Measurements from ENCODE around the gene KRT75. TPM values are rescaled to one million over a fixed set of nuclear protein-coding genes. Genes with fewer than 3 reads are reported as not detected.

The KRT75 gene
- total RNA-seq, 1 donor from 2014 or later: not detected

GRCh38 chr12:52445876-52446275 is 11.7 kb upstream of the KRT75 start:
- no peaks in the 10 kb centered on the region for H3K9me3 Mint-ChIP-seq (ENCODE audit: unreplicated experiment)
- no peak overlapping the region for H3K27ac Mint-ChIP-seq (ENCODE audit: unreplicated experiment)
- H3K27me3 Mint-ChIP-seq (ENCODE audit: unreplicated experiment): peaks cover 65% of the 10 kb centered on the region
- no peak for DNase-seq (ENCODE audit: extremely low spot score, unreplicated experiment)
- no peaks in the 10 kb centered on the region for H3K4me1 Mint-ChIP-seq (ENCODE audit: unreplicated experiment)
- TF ChIP-seq CTCF (IDR thresholded peaks at IDR 0.05): no peak
- H3K36me3 Mint-ChIP-seq (ENCODE audit: unreplicated experiment): no peaks in the 10 kb centered on the region
- H3K4me3 Mint-ChIP-seq (ENCODE audit: unreplicated experiment): no peak overlapping the region

- no peak overlapping the region for H3K27ac Mint-ChIP-seq (ENCODE audit: unreplicated experiment)
- no peak overlapping the region for H3K4me3 Mint-ChIP-seq (ENCODE audit: unreplicated experiment)
- no peaks in the 10 kb centered on the region for H3K36me3 Mint-ChIP-seq (ENCODE audit: unreplicated experiment)
- H3K9me3 Mint-ChIP-seq (ENCODE audit: unreplicated experiment): no peaks in the 10 kb centered on the region
- no peak for TF ChIP-seq CTCF (IDR thresholded peaks at IDR 0.05)
- H3K4me1 Mint-ChIP-seq (ENCODE audit: unreplicated experiment): no peaks in the 10 kb centered on the region
- peaks cover 61% of the 10 kb centered on the region for H3K27me3 Mint-ChIP-seq (ENCODE audit: unreplicated experiment)
- no peak for DNase-seq (ENCODE audit: extremely low spot score, unreplicated experiment)
These were observed 10.8 kb upstream of the KRT75 start for GRCh38 chr12:52444647-52445595.

- no peaks in the 10 kb centered on the region for H3K9me3 Mint-ChIP-seq (ENCODE audit: unreplicated experiment)
- TF ChIP-seq CTCF (IDR thresholded peaks at IDR 0.05): no peak
- no peak for DNase-seq (ENCODE audit: extremely low spot score, unreplicated experiment)
- peaks cover 59% of the 10 kb centered on the region for H3K27me3 Mint-ChIP-seq (ENCODE audit: unreplicated experiment)
- H3K4me3 Mint-ChIP-seq (ENCODE audit: unreplicated experiment): no peak overlapping the region
- H3K4me1 Mint-ChIP-seq (ENCODE audit: unreplicated experiment): no peaks in the 10 kb centered on the region
- H3K27ac Mint-ChIP-seq (ENCODE audit: unreplicated experiment): no peak overlapping the region
- no peaks in the 10 kb centered on the region for H3K36me3 Mint-ChIP-seq (ENCODE audit: unreplicated experiment)
These were observed 9.8 kb upstream of the KRT75 start for GRCh38 chr12:52443966-52444365.

GRCh38 chr12:52442600-52443061 is 8.5 kb upstream of the KRT75 start:
- no peak for TF ChIP-seq CTCF (IDR thresholded peaks at IDR 0.05)
- H3K4me1 Mint-ChIP-seq (ENCODE audit: unreplicated experiment): no peaks in the 10 kb centered on the region
- no peaks in the 10 kb centered on the region for H3K9me3 Mint-ChIP-seq (ENCODE audit: unreplicated experiment)
- H3K36me3 Mint-ChIP-seq (ENCODE audit: unreplicated experiment): no peaks in the 10 kb centered on the region
- H3K27ac Mint-ChIP-seq (ENCODE audit: unreplicated experiment): no peak overlapping the region
- no peak for DNase-seq (ENCODE audit: extremely low spot score, unreplicated experiment)
- peaks cover 53% of the 10 kb centered on the region for H3K27me3 Mint-ChIP-seq (ENCODE audit: unreplicated experiment)
- no peak overlapping the region for H3K4me3 Mint-ChIP-seq (ENCODE audit: unreplicated experiment)

- TF ChIP-seq CTCF (IDR thresholded peaks at IDR 0.05): no peak
- Mint-ChIP-seq H3K4me3 (ENCODE audit: unreplicated experiment) (no peak overlapping the region), H3K9me3 (ENCODE audit: unreplicated experiment) (no peaks in the 10 kb centered on the region), H3K4me1 (ENCODE audit: unreplicated experiment) (no peaks in the 10 kb centered on the region), H3K27ac (ENCODE audit: unreplicated experiment) (no peak overlapping the region), H3K27me3 (ENCODE audit: unreplicated experiment) (peaks cover 62% of the 10 kb centered on the region), H3K36me3 (ENCODE audit: unreplicated experiment) (no peaks in the 10 kb centered on the region)
- DNase-seq (ENCODE audit: extremely low spot score, unreplicated experiment): no peak
These were observed 7.2 kb upstream of the KRT75 start for GRCh38 chr12:52441320-52441911.
